ENCODE measurements around the gene MFNG. TPM values are rescaled to one million over a fixed set of nuclear protein-coding genes. Genes with fewer than 3 reads are reported as not detected.

Gene MFNG
- total RNA-seq, 4 donors from 2014 or later: 15.2 to 30.6 (median 19.2) TPM

DNA sequence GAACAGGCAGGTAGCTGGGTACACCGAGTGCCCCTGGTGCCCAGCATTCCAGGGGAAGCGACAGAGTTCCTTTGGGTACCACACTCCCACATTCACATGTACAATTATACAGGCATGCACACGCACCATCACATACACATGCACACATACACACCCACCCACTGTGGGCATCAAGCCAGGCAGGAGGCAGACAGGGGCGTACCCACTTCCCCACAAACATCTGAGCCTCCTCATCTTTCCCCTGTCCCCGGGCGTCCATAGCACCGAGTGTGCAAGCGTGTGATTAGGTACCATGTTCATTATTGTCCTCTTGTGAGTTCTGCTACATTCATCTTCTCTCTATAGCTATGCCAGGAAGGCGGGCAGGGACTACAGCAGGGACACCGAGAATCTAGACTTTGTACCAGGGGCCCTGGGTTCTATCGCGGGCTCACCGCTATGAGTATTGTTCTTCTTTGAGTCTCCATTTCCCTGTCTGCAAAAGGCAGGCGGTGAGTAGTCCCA, 35.1 kb upstream of the MFNG start:
- Histone ChIP-seq H3K4me1 (peaks cover 3 to 20% of the 10 kb centered on the region in 2 donors), H3K9me3 (no peaks in the 10 kb centered on the region), H3K4me3 (replicated peaks in 1 of 3) (no peak overlapping the region), H3K27ac (no peak overlapping the region), H3K36me3 (no peaks in the 10 kb centered on the region), H3K27me3 (no peaks in the 10 kb centered on the region)
- WGBS, 2 donors: 70 to 76% methylated on average over 14 of the region's 14 CpGs
- no peak for TF ChIP-seq POLR2A (IDR thresholded peaks at IDR 0.05)
- TF ChIP-seq, protein P1, sequence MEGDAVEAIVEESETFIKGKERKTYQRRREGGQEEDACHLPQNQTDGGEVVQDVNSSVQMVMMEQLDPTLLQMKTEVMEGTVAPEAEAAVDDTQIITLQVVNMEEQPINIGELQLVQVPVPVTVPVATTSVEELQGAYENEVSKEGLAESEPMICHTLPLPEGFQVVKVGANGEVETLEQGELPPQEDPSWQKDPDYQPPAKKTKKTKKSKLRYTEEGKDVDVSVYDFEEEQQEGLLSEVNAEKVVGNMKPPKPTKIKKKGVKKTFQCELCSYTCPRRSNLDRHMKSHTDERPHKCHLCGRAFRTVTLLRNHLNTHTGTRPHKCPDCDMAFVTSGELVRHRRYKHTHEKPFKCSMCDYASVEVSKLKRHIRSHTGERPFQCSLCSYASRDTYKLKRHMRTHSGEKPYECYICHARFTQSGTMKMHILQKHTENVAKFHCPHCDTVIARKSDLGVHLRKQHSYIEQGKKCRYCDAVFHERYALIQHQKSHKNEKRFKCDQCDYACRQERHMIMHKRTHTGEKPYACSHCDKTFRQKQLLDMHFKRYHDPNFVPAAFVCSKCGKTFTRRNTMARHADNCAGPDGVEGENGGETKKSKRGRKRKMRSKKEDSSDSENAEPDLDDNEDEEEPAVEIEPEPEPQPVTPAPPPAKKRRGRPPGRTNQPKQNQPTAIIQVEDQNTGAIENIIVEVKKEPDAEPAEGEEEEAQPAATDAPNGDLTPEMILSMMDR (IDR thresholded peaks at IDR 0.05): no peak
- intact Hi-C loops (cut with DNase I): no loop called here
- DNase-seq: no peak

- Histone ChIP-seq H3K36me3 (no peaks in the 10 kb centered on the region), H3K4me1 (peaks cover 3 to 20% of the 10 kb centered on the region in 2 donors), H3K27me3 (no peaks in the 10 kb centered on the region), H3K9me3 (no peaks in the 10 kb centered on the region), H3K27ac (no peak overlapping the region), H3K4me3 (replicated peaks in 1 of 3) (no peak overlapping the region)
- no peak for DNase-seq
- WGBS, 2 donors: 59 to 69% methylated on average over 10 of the region's 10 CpGs
- TF ChIP-seq POLR2A (IDR thresholded peaks at IDR 0.05): no peak
- TF ChIP-seq, protein P1 (IDR thresholded peaks at IDR 0.05): no peak
- intact Hi-C loops (cut with DNase I): no loop called here
Measured at GRCh38 chr22:37520776-37521191, 34.6 kb upstream of the MFNG start.

DNA sequence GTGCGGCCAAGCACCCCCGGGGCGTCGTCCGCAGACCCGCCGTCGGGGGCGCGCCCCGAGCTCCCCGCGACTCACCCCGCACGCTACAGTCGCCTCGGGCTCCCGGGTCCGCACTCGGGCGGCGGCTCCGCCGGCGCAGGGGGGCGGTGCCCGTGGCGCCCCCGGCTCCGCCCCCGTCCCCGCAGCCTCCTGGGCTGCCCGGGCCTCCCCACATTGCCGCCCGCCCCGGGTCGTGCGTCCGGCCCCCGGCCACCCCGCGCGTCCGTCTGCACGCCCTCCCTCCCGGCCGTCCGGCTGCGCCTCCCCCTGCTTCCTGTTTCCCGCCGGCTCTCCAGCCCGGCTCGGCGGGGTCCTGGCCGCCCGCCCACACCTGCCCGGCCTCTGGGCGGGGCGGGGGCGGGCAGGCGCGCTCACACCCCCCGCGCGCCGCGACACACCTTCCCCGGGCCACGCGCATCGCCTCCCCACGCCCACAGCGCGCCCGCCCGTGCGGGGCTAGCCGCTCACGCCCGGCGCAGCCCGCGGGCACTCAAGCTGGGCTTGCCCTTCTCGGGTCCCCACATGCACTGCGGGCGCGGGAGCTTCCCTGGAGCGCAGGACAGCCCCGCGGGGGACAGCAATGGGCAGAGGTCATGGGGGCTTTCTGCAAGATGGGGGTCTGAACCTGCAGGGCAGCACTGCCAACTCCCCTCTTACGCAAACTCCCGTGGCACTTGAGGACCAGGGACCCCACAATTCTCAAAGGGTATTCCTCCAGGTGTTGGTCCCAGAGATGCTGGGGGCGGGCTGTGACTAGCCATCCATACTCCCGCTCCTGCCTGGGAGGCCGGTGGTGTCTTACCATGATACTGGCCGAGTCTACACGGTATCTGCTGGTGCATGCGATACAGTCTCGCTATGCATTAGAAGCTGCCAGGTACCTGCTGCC, 33.3 kb upstream of the MFNG start, which contains the start of gene CARD10:
Gene CARD10, minus strand, starts transcription at position 148 of the 928 bp plus-strand sequence. CDS start 215 bp downstream, outside the sequence.
- Histone ChIP-seq H3K4me3 (replicated peaks in 1 of 3) (peak within 1 kb of the TSS in 2 of 3 donors; percentile 24 to 49), H3K9me3 (no peaks in the 10 kb centered on the region), H3K4me1 (peaks cover 3 to 14% of the 10 kb centered on the region in 2 donors), H3K27me3 (no peaks in the 10 kb centered on the region), H3K27ac (peak within 1 kb of the TSS in 2 of 3 donors; percentile 41 to 53), H3K36me3 (no peaks in the 10 kb centered on the region)
- TF ChIP-seq, protein P1 (IDR thresholded peaks at IDR 0.05): no peak
- no peak for TF ChIP-seq POLR2A (IDR thresholded peaks at IDR 0.05)
- WGBS, 2 donors: 3 to 33% methylated on average over 10 to 30 of the region's 99 CpGs
- intact Hi-C loops (cut with DNase I): no loop called here
- DNase-seq: peak; percentile 39 to 47

DNA sequence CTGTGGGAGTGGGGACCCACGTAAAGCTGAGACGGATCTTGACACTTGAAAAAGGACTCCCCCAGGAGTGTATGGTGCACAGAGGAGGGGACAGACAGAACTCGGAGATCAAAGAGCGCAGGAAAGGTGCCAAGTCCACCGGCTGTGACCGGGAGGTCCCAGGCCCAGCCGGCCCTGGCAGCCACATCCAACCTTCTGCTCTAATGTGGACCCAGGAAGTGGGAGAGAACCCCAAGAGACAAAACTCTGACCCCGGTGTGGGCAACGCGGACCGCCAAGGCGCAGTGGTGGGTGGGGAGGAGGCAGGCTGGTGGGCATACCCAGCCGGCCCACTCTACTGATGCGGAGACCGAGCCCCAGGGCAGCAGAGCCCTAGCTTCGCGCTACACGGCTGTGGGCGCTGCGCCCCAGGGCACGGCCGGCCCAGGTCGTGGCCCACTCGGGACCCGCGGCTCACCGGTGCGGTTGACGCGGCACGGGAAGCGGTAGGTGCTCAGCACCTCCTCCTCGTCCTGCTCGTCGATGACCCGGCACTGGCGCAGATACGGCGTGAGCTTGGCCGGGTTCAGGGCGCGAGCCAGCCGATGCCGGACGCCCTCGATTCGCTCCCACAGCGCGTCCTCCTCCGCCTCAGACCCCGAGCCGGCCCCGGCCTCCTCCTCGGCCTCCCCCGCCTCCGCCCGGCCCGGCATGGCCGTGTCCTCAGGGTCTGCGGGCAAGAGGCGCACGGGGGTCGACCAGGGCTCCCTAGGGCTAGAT, 32.5 kb upstream of the MFNG start:
- no peaks in the 10 kb centered on the region for H3K27me3 ChIP-seq
- WGBS, 2 donors: 8 to 38% methylated on average over 10 to 12 of the region's 63 CpGs
- no peak for DNase-seq
- no peaks in the 10 kb centered on the region for H3K9me3 ChIP-seq
- H3K4me1 ChIP-seq: peaks cover 3 to 14% of the 10 kb centered on the region in 2 donors
- H3K4me3 ChIP-seq (replicated peaks in 1 of 3): peak overlapping the region in 2 of 3 donors; percentile 24 to 49
- intact Hi-C loops (cut with DNase I): no loop called here
- no peaks in the 10 kb centered on the region for H3K36me3 ChIP-seq
- TF ChIP-seq, protein P1 (IDR thresholded peaks at IDR 0.05): no peak
- no peak for TF ChIP-seq POLR2A (IDR thresholded peaks at IDR 0.05)
- peak overlapping the region in 2 of 3 donors; percentile 41 to 53 for H3K27ac ChIP-seq

All from thyroid gland (tissue), 4 donors.